Suprapubic skin (tissue), 4 donors: ENCODE results near the gene LINC01488. TPM values are rescaled to one million over a fixed set of nuclear protein-coding genes. Genes with fewer than 3 reads are reported as not detected.

ENCODE experiments used
- DNase-seq, 2 donors: peaks; one replicate each; pipeline ENCODE4 v3.0.0-alpha.2; 2019; ENCODE audit warnings: low spot score in 2 of 2
- H3K27ac ChIP-seq: fragments of 200-600 bp; sonication (generic); one replicate; pipeline ENCODE4 v1.5.1; 2019
- H3K27me3 ChIP-seq: fragments of 200-600 bp; sonication (generic); one replicate; pipeline ENCODE4 v1.5.1; 2019
- H3K36me3 ChIP-seq: fragments of 200-600 bp; sonication (generic); one replicate; pipeline ENCODE4 v1.5.1; 2019
- H3K4me1 ChIP-seq: fragments of 200-600 bp; sonication (generic); one replicate; pipeline ENCODE4 v1.5.1; 2019
- H3K4me3 ChIP-seq: fragments of 200-600 bp; sonication (generic); one replicate; pipeline ENCODE4 v1.5.1; 2019; ENCODE audit warnings: mild to moderate bottlenecking
- H3K9me3 ChIP-seq: fragments of 200-600 bp; sonication (generic); one replicate; pipeline ENCODE4 v1.5.1; 2019
- EP300 ChIP-seq: sonication (generic); formaldehyde crosslinking; IDR thresholded peaks from one replicate; pipeline ENCODE4 v1.6.1; 2017; ENCODE audit warnings: antibody characterized with exemption
- POLR2A ChIP-seq, 2 donors: fragments of 450-650 bp; IDR thresholded peaks; one replicate each; pipeline ENCODE4 v1.6.1; 2017; ENCODE audit warnings: antibody characterized with exemption in 2 of 2, mild to moderate bottlenecking in 2 of 2, moderate library complexity in 2 of 2
- POLR2AphosphoS5 ChIP-seq, 3 donors: sonication (generic); formaldehyde crosslinking; IDR thresholded peaks; one replicate each; pipeline ENCODE4 v1.6.1; 2017; ENCODE audit warnings: antibody characterized with exemption in 3 of 3
- WGBS: methylation state at CpG from one replicate; pipeline ENCODE4 v1.1.5; 2018; 5-methylcytosine and 5-hydroxymethylcytosine counted together
- total RNA-seq, 4 donors: library from RNA; depleted of rRNA; stranded (reverse); fragments of >200 nt; gene quantifications; one replicate each; pipeline ENCODE4 v1.1.0, GENCODE V29; 2016
- TF ChIP-seq, protein P1 (sequence below), 2 donors: fragments of 200-600 bp in 1 of 2; fragments of 450-650 bp in 1 of 2; sonication (generic) in 1 of 2; IDR thresholded peaks; one replicate each; pipeline ENCODE4 v1.5.1; 2016 to 2019; ENCODE audit warnings: antibody characterized with exemption in 2 of 2, mild to moderate bottlenecking in 1 of 2, moderate library complexity in 1 of 2

The LINC01488 gene
- total RNA-seq, 4 donors from 2014 or later: not detected

DNA sequence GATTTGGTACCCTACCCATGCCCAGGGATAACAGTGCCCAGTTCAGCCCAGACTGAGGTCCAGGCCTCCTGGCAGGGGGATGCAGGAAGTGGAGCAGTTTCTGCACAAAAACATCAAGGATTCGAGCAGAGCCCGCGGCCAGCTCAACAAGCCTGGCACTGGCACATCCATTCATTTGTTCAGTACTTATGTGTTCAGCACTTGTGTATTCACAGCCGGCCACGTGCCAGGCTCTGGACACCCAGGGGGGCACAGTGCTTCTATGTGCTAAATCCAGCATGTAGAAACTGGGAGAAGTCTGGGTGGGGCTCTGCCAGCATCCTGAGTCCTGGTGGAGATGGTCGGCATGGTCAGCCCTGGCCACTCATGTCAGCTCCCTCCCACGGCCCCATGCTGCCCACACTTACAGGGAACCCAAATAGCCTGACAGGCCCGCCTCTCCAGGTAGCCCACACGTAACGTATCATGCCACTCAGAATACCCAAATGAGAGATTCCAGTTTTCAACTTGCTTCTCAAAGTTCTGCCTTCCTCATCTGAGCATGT is 28.5 kb downstream of the LINC01488 start:
- 95% methylated on average over 6 of the region's 10 CpGs for WGBS
- peak in 1 of 2 donors; percentile 48 for DNase-seq
- no peak overlapping the region for H3K27ac ChIP-seq

GRCh38 chr11:69510471-69511357 is 29.3 kb downstream of the LINC01488 start:
- peaks cover 5% of the 10 kb centered on the region for H3K4me1 ChIP-seq
- H3K4me3 ChIP-seq: no peak overlapping the region
- DNase-seq: peak in 1 of 2 donors; percentile 37
- H3K9me3 ChIP-seq: no peaks in the 10 kb centered on the region
- 82% methylated on average over 12 of the region's 14 CpGs for WGBS
- no peak overlapping the region for H3K27ac ChIP-seq
- TF ChIP-seq POLR2AphosphoS5 (IDR thresholded peaks at IDR 0.05) (no peak), POLR2A (IDR thresholded peaks at IDR 0.05) (no peak), EP300 (no peak)
- TF ChIP-seq, protein P1, sequence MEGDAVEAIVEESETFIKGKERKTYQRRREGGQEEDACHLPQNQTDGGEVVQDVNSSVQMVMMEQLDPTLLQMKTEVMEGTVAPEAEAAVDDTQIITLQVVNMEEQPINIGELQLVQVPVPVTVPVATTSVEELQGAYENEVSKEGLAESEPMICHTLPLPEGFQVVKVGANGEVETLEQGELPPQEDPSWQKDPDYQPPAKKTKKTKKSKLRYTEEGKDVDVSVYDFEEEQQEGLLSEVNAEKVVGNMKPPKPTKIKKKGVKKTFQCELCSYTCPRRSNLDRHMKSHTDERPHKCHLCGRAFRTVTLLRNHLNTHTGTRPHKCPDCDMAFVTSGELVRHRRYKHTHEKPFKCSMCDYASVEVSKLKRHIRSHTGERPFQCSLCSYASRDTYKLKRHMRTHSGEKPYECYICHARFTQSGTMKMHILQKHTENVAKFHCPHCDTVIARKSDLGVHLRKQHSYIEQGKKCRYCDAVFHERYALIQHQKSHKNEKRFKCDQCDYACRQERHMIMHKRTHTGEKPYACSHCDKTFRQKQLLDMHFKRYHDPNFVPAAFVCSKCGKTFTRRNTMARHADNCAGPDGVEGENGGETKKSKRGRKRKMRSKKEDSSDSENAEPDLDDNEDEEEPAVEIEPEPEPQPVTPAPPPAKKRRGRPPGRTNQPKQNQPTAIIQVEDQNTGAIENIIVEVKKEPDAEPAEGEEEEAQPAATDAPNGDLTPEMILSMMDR (IDR thresholded peaks at IDR 0.05): no peak
- H3K36me3 ChIP-seq: no peaks in the 10 kb centered on the region
- H3K27me3 ChIP-seq: no peaks in the 10 kb centered on the region

More for the DNA sequence above, 28.5 kb downstream of the LINC01488 start:
- no peak overlapping the region for H3K4me3 ChIP-seq
- no peaks in the 10 kb centered on the region for H3K9me3 ChIP-seq
- no peaks in the 10 kb centered on the region for H3K36me3 ChIP-seq
- peaks cover 5% of the 10 kb centered on the region for H3K4me1 ChIP-seq
- TF ChIP-seq, protein P1 (IDR thresholded peaks at IDR 0.05): no peak
- no peak for TF ChIP-seq POLR2AphosphoS5 (IDR thresholded peaks at IDR 0.05)
- TF ChIP-seq POLR2A (IDR thresholded peaks at IDR 0.05): no peak
- no peak for TF ChIP-seq EP300
- H3K27me3 ChIP-seq: no peaks in the 10 kb centered on the region

GRCh38 chr11:69511358-69512055 is 30.0 kb downstream of the LINC01488 start:
- Histone ChIP-seq H3K9me3 (no peaks in the 10 kb centered on the region), H3K4me3 (no peak overlapping the region), H3K4me1 (peaks cover 5% of the 10 kb centered on the region), H3K27ac (no peak overlapping the region), H3K27me3 (no peaks in the 10 kb centered on the region), H3K36me3 (no peaks in the 10 kb centered on the region)
- TF ChIP-seq POLR2AphosphoS5 (IDR thresholded peaks at IDR 0.05): no peak
- DNase-seq: no peak
- WGBS: 56% methylated on average over 21 of the region's 21 CpGs

DNA sequence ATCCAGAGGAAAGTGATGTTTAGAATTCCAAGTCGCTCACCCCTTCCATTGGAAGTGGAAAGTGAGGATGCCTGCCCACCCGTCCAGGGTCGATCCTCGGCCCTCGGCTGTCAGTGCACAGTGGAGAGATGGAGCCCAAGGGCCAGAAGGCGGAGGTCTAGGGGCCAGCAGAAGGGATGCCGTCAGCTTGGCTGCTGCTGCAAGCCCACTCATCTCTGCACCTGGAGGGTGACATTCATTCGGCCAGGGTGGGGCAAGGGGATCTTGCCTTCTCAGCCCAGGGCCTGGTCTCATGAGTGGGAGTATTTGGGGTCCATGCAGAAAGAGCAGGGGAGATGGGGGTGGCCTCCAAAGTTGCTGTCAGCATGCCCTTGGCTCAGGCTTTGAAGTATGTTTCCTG is 30.7 kb downstream of the LINC01488 start:
- Histone ChIP-seq H3K27ac (no peak overlapping the region), H3K4me1 (peaks cover 5% of the 10 kb centered on the region), H3K9me3 (no peaks in the 10 kb centered on the region), H3K27me3 (no peaks in the 10 kb centered on the region), H3K36me3 (no peaks in the 10 kb centered on the region), H3K4me3 (no peak overlapping the region)
- TF ChIP-seq EP300 (no peak), POLR2A (IDR thresholded peaks at IDR 0.05) (no peak), POLR2AphosphoS5 (IDR thresholded peaks at IDR 0.05) (no peak)
- TF ChIP-seq, protein P1 (IDR thresholded peaks at IDR 0.05): no peak
- 88% methylated on average over 7 of the region's 8 CpGs for WGBS
- peak in 1 of 2 donors; percentile 56 for DNase-seq

- Histone ChIP-seq H3K36me3 (no peaks in the 10 kb centered on the region), H3K27ac (no peak overlapping the region), H3K9me3 (no peaks in the 10 kb centered on the region), H3K4me1 (peaks cover 5% of the 10 kb centered on the region), H3K27me3 (no peaks in the 10 kb centered on the region), H3K4me3 (no peak overlapping the region)
- TF ChIP-seq POLR2A (IDR thresholded peaks at IDR 0.05) (no peak), POLR2AphosphoS5 (IDR thresholded peaks at IDR 0.05) (no peak), EP300 (no peak)
- TF ChIP-seq, protein P1 (IDR thresholded peaks at IDR 0.05): no peak
- no peak for DNase-seq
- WGBS: 86% methylated on average over 13 of the region's 16 CpGs
Observed at GRCh38 chr11:69512790-69513189, 31.3 kb downstream of the LINC01488 start.
